GOT3 (cell line): Measurements from ENCODE around the gene RAB34.

Experiments
- DNase-seq: peaks from one replicate; lab custom pipeline; 2025; ENCODE audit warnings: mixed read lengths; lab: John Stamatoyannopoulos, UW

Gene RAB34

GRCh38 chr17:28675490-28675889, 42.2 kb downstream of the RAB34 start:
- no peak for DNase-seq

GRCh38 chr17:28669918-28670317, 47.8 kb downstream of the RAB34 start:
- DNase-seq, result no peak

- no peak for DNase-seq
These were observed 49.8 kb downstream of the RAB34 start for GRCh38 chr17:28667870-28668269.

GRCh38 chr17:28665994-28666393, 51.7 kb downstream of the RAB34 start:
- DNase-seq, result no peak
